ENCODE results near the gene USP17L13.
"Not testable (repeated sequence)": the region's sequence is repeated elsewhere in the genome, so short reads cannot be mapped to it uniquely, and the experiment has no call there.

DNA sequence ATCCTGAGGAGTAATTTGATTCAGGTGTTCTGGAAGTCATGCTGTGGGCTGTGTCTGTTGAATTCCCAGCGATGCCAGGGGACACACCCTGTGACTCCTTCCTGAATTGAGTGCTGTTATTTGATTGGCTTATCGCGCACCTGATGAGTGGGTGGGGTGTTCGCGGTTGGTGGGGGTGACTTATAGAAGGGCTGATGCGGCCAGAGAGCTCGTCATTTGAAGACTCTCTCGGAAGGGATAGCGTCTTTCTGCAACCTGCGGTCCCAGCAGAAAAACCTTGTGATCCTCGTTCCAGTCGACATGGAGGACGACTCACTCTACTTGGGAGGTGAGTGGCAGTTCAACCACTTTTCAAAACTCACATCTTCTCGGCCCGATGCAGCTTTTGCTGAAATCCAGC, 33.1 kb downstream of the USP17L13 start, which contains the start of gene USP17L20:
- TF ChIP-seq, protein P1, sequence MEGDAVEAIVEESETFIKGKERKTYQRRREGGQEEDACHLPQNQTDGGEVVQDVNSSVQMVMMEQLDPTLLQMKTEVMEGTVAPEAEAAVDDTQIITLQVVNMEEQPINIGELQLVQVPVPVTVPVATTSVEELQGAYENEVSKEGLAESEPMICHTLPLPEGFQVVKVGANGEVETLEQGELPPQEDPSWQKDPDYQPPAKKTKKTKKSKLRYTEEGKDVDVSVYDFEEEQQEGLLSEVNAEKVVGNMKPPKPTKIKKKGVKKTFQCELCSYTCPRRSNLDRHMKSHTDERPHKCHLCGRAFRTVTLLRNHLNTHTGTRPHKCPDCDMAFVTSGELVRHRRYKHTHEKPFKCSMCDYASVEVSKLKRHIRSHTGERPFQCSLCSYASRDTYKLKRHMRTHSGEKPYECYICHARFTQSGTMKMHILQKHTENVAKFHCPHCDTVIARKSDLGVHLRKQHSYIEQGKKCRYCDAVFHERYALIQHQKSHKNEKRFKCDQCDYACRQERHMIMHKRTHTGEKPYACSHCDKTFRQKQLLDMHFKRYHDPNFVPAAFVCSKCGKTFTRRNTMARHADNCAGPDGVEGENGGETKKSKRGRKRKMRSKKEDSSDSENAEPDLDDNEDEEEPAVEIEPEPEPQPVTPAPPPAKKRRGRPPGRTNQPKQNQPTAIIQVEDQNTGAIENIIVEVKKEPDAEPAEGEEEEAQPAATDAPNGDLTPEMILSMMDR (conservative IDR thresholded peaks at IDR 0.05; ENCODE audit: low read length): not testable (repeated sequence)
- TF ChIP-seq EZH2phosphoT487 (IDR thresholded peaks at IDR 0.05; ENCODE audit: borderline replicate concordance, low read depth, low read length): not testable (repeated sequence)
